HG03575 (cell line): Measurements from ENCODE around the gene ISL2.
"Not testable (repeated sequence)": the region's sequence is repeated elsewhere in the genome, so short reads cannot be mapped to it uniquely, and the experiment has no call there.

Experiments
- ATAC-seq: cut with Tn5 transposase; IDR thresholded peaks from one replicate; pipeline ENCODE4 v1.9.1; 2021; ENCODE audit not compliant: unreplicated experiment, insufficient number of reproducible peaks, low FRiP score; ENCODE audit errors: extremely low read depth

Gene ISL2

DNA sequence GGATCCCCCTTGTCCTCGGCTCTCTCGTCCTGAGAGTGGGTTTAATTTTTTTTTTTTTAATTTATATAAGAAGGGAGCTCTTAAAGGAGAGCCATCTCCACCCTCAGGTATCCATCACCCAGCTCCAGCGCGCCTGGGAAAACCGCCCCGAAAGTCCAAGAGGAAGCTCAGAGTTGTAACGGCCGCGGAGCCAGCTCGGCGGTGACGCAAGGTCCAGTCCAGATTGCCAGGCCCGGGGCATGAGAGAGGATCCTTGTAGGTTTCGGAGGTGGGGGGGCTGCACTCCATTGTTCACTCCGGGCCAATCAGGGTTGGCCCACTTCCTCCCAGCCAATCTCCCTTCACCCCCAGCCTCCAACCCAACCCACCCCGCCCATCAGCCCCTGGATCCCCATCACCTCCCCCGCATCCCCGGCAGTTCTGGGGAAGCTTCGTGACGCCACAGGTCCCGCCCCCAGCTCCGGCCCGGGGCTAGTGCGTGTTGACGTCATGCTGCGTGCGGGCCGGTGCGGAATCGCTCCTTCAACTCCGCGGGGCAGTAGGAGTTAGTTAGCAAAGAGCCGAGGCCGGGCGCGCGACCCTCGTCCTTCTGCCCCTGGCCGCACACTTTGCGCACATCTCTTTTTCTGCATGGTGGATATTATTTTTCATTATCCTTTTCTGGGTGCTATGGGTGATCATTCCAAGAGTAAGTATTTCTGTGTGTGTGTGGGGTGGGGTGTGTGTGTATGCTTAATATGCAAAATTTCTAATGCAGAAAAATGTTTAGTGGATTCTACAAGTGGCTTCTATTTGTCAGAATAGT is at the start of gene ISL2:
ISL2 (plus strand) TSS at position 520 of the 805 bp plus-strand sequence; CDS start at position 631, 111 bp downstream.
- ATAC-seq = no peak

DNA sequence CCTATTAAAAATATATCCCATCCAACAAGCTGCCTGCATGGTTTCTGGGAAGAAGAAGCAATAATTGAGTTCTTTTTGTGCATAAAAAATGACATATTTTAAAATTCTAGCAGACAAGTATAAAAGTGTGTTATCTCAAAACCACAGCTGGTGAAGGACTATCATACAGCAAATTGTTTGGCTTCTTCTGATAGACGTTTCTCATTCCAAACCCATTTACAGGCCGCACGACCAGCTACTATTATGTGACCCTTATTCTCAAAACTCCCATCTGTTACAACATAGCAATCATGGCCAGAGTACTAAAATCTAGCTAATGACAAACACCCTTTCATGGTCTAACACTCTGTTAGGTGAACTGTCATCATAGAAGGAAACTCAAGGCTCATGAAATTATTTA is 47.0 kb upstream of the ISL2 start:
- ATAC-seq = no peak

DNA sequence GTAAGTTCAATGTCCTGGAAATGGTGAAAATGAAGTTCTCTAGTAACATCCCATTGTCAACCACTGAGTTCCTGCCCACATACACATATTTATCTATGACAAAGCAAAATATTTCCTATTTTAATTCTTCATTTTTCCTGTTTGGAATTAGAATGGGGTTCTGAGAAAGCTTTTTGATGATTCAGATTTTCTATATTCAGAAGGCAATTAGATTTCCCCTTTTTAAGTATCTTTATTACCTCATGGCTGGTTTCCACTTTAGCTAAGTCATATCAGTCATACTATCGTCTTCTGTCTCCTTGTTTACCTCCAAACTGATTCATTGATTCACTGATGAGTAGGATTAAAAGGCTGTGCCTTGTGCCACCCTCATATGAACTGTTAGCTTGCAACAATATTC is 43.2 kb upstream of the ISL2 start:
- no peak for ATAC-seq

DNA sequence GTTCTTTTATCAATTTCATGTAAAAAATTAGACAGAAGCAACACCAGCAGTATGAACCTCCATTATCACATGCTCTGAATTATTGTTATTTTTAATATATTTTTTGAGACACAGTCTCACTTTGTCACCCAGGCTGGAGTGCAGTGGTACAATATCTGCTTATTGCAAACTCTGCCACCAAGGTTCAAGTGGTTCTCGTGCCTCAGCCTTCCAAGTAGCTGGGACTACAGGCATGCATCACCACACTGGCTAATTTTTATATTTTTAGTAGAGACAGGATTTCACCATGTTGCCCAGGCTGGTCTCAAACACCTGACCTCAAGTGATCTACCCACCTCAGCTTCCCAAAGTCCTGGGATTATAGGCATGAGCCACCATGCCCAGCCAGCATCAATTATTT is 42.1 kb upstream of the ISL2 start:
- not testable (repeated sequence) for ATAC-seq

DNA sequence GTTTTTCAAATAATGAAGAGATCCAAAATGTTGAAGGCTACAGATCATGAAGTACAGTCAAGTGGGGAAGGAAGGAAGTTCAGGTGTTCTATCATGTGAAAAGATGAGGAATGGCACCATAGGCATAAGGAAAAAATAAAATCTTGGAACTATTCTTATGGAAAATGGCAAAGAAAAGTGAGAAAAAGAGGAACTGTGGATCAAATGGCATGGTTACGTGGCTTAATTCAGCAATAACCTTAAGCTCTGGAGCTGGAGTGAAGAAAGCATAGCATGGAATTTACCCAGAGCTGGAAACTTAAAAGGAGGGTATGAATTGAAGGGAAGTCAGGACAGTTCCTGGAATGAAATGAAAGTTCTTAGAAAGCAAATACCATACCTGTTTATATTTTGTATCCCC is 39.7 kb upstream of the ISL2 start:
- ATAC-seq = no peak

DNA sequence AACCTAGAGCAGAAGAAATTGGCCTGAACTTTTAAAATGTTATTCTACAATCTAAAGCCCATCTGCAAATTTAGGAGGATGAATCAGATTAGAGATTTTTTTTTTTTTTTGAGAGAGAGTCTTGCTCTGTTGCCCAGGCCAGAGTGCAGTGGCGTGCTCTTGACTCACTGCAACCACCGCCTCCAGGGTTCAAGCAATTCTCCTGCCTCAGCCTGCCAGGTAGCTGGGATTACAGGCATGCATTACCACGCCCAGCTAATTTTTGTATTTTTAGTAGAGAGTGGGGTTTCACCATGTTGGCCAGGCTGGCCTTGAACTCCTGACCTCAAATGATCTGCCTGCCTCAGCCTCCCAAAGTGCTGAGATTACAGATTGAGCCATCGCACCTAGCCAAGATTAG is 38.6 kb upstream of the ISL2 start:
- not testable (repeated sequence) for ATAC-seq

DNA sequence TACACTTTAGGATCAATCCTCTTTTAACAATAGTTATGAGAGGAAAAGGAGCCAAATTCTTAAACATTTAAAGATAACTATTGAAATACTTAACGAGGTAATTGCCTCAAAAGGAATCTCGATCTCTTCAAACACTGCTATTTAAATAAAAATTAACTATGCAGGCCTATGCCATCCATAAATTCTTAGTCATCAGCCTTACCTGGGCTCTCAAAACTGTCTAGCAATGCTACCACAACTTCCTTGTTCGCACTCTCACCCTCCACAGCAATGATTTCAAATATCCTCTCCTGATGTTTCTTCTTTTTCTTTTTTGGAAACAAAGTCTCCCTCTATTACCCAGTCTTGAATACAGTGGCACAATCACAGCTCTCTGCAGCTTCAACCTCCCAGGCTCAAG is 37.6 kb upstream of the ISL2 start:
- no peak for ATAC-seq

DNA sequence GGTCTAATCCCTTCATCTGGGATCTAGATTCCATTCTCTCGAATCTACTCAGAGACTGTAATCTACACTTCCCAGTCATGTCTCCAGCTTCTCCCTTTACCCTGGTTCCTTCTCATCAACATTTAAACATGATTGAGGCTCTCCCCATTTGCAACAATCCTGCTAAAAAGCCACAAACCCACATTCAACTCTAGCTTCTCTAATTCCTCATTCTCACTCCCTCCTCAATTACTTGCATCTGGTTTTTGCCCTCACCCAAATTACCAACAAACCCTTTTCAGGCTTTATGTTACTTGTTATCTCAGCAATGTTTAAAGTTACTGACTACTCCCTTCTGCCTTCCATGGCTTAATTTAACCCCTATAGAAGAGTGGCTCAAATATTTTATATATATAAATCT is 36.8 kb upstream of the ISL2 start:
- no peak for ATAC-seq

DNA sequence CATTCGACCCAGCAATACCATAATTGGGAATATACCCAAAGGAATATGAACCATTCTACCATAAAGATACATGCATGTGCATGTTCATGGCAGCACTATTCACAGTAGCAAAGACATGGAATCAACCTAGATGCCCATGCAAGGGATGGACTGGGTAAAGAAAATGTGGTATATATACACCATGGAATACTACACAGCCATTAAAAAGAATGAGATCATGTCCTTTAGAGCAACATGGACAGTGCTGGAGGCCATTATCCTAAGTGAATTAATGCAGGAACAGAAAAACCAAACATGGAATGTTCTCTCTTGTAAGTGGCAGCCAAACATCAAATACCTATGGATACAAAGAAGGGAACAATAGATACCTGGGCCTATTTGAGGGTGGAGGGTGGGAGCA is 32.7 kb upstream of the ISL2 start:
- ATAC-seq = no peak

DNA sequence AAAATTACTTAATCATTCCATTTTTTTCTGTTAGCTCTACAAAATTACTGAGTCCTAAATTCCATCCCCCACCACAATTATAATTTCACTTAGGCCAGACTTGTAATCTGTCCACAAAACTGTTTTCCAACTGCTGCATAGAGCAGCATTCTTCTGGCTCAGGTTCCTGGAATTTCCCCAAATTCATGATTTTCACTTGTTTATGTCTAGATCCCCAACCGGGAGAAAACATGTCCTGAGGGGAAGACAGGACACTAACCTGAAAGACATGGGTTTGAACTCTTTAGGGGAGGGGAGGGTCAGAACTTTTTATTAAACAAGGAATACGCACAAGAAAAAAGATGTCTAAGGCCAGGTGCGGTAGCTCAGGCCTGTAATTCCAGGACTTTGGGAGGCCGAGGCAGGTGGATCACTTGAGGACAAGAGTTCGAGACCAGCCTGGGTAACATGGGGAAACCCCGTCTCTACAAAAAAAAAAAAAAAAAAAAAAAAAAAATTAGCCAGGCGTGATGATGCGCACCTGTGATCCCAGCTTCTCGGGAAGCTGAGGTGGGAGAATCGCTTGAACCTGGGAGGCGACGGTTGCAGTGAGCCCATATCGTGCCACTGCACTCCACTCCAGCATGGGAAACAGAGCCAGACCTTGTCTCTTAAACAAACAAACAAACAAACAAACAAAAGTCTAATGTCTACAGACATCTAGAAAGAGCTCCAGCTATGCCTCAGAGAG is 26.8 kb upstream of the ISL2 start:
- ATAC-seq = no peak

DNA sequence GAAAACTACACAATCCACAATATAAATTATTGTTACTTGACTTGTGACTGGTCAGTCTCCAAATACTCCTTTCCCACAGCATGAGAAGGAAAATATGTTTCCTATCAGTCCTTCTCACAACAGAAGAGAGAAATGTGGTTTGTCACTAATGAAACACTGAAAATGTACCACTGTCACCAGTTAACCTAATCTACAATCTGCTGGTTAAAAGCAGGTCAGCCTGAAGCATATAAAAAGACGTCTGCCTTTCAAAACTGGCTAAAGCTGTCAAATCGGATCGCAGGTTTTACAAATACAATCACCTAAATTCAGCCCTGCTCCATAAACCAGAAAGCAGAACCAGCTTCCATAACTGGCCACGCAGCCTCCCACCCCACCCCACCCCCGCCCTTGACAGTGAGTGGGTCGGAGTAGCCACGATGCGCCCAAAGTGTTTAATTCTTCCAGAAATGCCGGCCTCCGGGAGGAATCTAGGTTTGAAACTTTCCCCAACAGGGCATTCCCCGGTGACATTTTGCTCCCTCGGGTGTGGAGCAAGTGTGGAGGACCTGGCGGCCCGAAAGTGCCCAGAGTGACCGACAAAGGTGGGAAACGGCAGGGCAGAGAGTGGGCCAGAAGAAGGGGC is 26.0 kb upstream of the ISL2 start:
- ATAC-seq = no peak

DNA sequence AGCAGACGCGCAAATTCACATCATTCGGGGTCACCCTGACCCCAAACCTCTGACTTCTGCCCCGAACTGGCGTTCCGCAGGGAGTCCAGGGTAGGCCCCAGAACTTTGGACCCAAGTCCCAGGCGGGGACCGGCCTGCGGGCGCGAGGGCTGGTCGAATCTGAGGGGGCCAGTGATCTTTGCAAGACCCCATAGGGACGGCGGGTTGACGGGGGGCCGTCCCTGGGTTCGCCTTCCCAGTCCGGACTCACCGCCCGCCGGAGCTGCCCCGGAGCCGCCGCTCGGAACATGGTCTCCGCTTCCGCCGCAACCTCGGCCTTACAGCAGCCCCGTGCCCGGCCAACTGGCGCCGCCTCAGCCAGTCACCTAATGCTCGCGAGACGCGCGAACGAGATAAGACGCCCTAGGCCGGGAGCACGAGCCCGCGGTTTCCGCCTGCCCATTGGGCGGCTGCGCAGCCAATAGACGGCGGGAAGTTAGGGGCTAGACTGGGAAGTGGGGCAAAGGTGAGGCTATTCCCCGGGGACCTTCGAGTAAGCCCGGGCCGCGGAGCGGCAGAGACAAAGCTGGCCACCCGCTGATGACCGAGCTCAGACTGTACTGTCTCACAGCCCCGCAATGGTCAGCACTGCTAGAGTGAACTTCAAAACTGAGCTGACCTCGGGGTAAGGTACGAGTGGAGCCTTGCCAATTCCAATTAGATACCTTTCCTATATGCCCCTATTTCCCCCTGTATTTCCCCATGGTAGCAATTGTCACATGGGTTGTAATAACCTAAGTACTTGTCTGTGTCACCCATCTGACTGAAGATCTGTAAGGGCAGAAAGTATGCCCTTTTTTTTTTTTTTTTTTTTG is 25.2 kb upstream of the ISL2 start, which contains the start of gene ETFA:
ETFA (minus strand) TSS at position 370 of the 854 bp plus-strand sequence; CDS start at position 289, 81 bp downstream.
- peak; percentile 76 for ATAC-seq

DNA sequence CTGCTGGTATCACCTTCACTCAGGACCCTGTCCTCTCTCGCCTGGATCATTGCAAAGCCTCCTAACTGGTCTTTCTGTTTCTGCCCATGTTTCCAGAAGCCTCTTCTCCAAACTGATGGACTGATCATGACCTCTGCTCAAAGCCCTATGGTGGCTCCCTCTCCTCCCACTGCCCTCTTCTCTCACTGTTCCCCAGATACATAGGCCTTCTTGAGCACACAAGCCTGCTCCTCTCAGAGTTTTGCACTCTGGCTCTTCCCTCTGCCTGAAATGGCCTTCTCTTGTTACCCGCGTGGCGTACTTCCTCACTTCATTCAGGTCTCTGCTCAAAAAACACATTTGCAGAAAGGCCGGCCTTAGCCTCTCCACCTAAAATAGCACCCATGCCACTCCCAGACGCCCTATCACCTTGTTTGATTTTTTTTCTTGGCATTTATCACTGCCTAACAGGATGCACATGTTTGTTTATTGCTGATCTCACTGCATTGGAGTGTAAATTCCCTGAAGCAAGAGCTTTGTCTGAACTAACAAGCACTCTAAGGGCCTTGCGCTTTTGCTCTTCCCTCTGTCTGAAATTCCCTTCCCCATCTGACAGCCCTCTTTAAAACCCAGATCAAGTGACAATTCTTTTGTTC is 23.9 kb upstream of the ISL2 start:
- ATAC-seq = no peak

DNA sequence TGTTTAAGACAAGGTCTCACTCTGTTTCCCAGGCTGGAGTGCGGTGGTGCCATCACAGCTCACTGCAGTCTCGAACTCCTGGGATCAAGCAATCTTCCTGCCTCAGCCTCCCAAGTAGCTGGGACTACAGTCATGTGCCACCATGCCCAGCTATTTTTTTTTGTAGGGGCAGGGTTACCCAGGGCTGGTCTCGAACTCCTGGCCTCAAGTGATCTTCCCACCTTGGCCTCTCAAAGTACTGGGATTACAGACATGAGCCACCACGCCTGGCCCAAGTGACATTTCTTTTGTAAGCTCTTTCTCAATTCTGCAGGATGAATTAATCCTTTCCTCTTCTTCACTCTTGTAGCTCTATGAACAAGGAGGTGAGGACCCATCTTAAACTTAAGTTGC is 23.4 kb upstream of the ISL2 start:
- ATAC-seq = not testable (repeated sequence)

DNA sequence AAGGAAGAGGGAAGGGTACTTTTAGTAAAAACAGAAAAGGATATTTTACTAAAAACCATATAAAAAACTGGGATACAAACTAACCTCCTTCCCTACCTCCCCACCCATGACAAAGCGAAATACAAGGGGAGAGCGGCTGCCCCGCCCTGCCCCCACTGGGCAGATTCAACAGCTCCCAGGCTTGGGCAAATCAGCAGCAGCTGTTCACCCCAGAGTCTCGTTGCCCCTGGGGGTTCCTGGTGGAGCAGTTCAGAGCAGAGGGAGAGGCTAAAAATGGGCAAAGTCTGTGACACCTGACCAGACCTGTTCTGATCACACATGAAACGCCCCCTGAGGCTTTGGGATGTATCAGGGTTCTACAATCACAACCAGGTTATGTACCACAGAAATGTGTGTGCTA is 22.8 kb upstream of the ISL2 start:
- ATAC-seq = no peak

DNA sequence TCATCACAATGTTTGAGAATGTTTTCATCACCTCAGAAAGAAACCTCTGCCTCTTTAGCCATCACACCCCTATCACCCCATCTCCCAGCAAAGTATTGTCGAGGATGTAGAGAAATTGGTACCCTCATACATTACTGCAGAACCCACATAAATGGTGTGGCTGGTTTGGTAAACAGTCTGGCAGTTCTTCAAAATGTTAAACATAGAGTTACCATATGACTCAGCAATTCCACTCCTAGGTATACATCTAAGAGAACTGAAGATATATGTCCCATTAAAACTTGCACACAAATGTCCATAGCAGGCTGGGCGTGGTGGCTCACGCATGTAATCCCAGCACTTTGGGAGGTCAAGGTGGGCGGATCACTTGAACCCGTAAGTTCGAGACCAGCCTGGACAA is 16.6 kb upstream of the ISL2 start:
- no peak for ATAC-seq

DNA sequence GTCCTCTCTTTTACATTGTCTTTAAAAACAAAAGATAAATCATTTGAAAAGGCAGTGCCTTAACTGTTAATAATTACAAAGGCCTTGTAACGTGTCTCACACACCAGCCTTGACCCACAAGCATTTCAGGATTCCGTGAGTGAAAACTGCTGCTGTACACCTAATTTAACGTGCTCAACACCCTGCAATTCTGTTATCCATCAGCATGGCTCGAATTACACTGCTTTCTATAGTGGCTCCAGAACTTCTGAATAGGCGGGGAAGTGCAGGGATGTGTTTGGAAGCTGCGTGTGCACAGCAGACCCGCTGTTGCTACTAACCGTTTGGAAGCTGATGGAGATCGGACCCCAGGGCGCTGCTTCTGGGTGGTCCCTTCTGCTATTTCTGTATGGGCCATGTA is 15.4 kb upstream of the ISL2 start:
- no peak for ATAC-seq

DNA sequence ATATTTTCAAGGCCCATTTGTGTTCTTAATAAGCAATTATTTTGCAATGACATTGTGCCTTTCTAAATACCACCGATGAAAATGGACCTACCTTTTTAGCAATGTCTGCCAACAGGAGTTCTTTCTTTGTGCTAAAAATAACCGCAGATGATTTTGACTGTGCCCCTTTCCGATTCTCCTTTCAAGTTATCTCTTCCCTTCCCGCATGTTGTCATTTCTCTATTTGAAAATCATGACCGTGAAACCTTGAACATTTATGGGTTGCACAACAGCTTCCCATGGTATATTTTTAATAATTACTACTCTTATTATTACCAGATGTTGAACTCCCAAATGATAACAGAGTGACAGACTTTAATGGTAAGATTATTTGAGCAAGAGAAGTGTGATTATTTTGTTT is 15.0 kb upstream of the ISL2 start:
- ATAC-seq = no peak

DNA sequence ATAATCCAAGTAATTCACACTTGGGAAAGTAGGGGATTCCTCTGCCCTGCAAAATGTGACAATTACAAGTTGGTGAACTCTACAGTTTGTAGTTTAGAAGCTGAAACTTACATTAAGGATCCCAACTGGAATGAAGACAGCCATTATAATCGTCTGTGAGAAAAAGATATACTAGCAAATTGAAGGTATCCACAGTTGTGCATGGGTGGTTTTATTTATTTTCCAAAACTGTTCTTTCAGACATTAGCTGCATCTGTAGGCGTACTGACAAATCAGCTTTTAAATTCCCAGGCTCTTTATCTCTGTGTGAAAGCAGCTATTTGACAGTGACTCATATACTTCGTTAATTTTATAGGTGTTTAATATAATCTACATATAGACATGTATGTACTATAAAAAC is 12.5 kb upstream of the ISL2 start:
- no peak for ATAC-seq
